H54 (cell line): ENCODE data around the gene HOXD9.

Source experiments
- DNase-seq: peaks from one replicate; pipeline ENCODE4 v3.0.0; 2011; ENCODE audit warnings: low spot score, mixed read lengths; ENCODE audit not compliant: insufficient read length
- FAIRE-seq: peaks from 3 replicates; lab custom pipeline; 2011; peaks lifted over from hg19 to GRCh38; lab: Jason Lieb, UNC
- POLR2A ChIP-seq: IDR thresholded peaks from 2 replicates; pipeline ENCODE4 v1.6.1; 2011; ENCODE audit warnings: low read depth, mild to moderate bottlenecking, low read length

The HOXD9 gene

DNA sequence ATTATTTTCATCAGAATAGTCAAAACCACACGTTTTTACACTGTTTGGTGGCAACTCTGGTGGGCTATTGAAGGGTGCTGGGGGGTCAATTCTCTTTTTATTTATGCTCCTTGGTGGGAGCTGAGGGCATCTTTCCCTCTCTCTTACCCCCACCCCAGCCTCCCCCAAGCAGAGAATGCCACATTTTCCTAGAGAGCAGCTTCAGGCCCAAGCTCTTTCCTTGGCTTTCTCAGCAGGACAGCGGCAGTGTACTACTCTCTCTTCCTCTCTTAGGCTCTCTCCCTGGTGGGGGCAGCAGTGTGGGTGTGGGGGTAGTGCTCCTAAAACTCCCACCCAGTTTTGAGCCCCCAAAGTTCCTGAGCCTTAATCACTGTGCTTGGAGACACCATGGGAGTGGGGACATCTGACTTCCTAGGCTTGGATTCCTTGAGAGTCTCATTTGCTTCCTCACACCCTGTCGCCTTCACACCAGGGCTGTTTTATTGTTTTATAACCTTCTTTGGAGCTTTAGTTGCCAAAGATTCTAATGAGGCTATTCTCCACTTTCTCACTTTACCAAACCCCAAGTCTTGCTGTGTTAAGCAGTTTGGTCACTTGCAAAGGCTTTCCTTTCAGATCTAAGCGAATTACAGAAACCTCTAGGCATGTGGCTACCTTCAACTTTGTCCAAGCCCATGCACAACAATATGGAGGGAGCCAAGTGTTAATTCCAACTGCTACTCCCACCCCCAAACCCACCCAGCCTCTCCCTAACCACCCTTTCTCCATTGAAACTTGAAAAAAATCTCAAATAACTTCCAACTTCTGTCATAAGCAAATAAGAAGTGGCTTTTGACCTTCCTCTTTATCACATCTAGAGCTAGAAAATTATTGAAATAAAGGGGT lies 22.8 kb downstream of the HOXD9 start:
- FAIRE-seq: no peak

DNA sequence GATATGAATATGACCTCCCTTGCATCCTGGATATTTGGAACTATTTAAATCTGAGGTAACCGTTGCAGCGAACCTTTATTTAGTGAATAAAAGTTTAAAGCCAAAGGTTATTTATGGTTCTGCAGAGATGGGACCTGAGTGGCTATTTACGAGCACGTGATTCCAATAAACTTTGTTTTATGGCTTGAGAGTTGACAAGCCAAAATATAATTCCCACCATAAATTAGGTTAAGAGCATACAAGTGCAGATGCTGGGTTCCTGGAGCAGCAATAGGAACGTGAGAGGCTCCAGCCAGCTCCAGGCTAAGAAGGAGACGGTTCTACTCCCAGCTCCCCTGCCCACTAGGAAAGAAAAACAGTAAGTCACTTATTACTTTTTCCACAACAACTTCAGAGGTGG lies 23.6 kb downstream of the HOXD9 start:
- no peak for FAIRE-seq
- TF ChIP-seq POLR2A: no peak
- DNase-seq: no peak

More for the DNA sequence above, 22.8 kb downstream of the HOXD9 start:
- no peak for DNase-seq
- TF ChIP-seq POLR2A: no peak

GRCh38 chr2:176146645-176147044 lies 24.1 kb downstream of the HOXD9 start:
- no peak for FAIRE-seq

GRCh38 chr2:176147210-176147799 lies 24.8 kb downstream of the HOXD9 start:
- FAIRE-seq (no peak), DNase-seq (no peak)
- no peak for TF ChIP-seq POLR2A

More at GRCh38 chr2:176146645-176147044, 24.1 kb downstream of the HOXD9 start:
- no peak for DNase-seq
- no peak for TF ChIP-seq POLR2A

DNA sequence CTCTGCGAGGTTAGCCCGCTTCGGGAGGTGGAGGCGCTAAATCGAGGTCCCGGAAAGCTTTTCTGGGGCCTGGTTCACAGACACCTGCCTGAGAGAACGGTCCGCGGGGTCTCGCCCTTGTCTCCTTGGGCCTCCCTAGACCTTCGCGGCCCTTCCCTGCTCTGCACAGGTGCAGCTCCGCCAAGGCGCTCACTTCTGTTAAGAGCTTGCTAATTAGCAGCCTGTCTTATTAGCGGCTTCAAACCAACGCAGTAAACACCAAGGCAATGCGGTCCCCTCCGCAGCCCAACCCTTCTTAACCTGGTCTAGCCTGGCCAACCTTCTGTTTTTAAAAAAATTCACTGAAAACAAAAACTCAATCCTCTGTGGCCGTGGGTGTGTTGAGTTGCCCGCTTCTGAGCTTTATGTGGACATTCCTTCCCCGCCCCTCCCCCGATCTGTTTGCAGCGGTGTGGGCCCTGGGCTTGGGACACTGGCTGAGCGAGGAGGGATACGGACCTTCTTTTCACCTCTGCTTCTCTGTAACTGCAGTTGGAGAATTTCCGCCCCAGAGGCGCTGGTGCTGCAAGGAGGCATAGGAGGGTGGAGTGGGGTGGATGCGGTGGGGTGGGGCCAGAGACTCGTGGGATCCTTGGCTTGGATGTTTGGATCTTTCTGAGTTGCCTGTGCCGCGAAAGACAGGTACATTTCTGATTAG lies 25.4 kb downstream of the HOXD9 start:
- no peak for FAIRE-seq
- TF ChIP-seq POLR2A: no peak

GRCh38 chr2:176148751-176149421 lies 26.4 kb downstream of the HOXD9 start:
- FAIRE-seq (no peak), DNase-seq (no peak)
- no peak for TF ChIP-seq POLR2A

More for the DNA sequence above, 25.4 kb downstream of the HOXD9 start:
- no peak for DNase-seq

DNA sequence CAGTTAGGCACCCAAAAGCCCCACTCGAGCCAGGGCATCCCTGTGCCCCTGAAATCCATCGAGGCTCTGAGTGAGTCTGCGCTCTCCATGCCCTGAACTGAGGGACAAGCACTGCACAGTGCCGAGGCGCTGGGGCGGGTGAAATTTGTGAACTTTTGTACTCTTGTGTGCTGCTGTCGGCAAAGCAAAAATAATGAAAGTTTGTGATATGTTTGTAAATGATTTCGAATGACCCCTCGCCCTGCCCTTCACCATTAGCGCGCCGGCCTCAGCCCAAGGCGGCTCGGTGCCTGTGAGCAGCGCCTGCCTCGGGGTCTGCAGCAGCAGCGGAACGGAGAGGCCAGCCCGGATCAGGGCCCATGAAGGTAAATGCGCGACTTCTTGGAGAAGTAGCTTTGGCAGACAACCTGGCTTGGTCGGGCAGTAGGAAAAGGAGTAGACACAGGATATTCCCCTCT lies 27.0 kb downstream of the HOXD9 start:
- DNase-seq (no peak), FAIRE-seq (no peak)
- no peak for TF ChIP-seq POLR2A

GRCh38 chr2:176149939-176150583 lies 27.5 kb downstream of the HOXD9 start:
- no peak for DNase-seq
- TF ChIP-seq POLR2A: no peak
- FAIRE-seq: no peak

- no peak for FAIRE-seq
- no peak for TF ChIP-seq POLR2A
- no peak for DNase-seq
These were observed 28.3 kb downstream of the HOXD9 start for GRCh38 chr2:176150584-176151441.

- TF ChIP-seq POLR2A: no peak
- FAIRE-seq (no peak), DNase-seq (no peak)
These were observed 29.1 kb downstream of the HOXD9 start, which contains the start of gene HOXD4 for GRCh38 chr2:176151442-176152287. HOXD4 (plus strand) TSS chr2:176151550; CDS start chr2:176151634, 84 bp downstream.
